Motor neuron (in vitro differentiated cells): ENCODE results near the gene TLL2. TPM values are rescaled to one million over a fixed set of nuclear protein-coding genes. Genes with fewer than 3 reads are reported as not detected.

Source experiments
- ATAC-seq, 8 experiments: fragments of 200-7000 bp; cut with Tn5 transposase; replicated peaks in 6 of 8; 2 replicates each; pipeline ENCODE4 v1.8.0; 2021; ENCODE audit warnings: mild to moderate bottlenecking in 8 of 8, moderate library complexity in 8 of 8
- H3K27ac ChIP-seq, 2 donors: fragments of 250-450 bp; sonication (Bioruptor Pico); 2 replicates each; pipeline ENCODE4 v1.9.0; 2021; ENCODE audit warnings: antibody characterized with exemption in 2 of 2, mild to moderate bottlenecking in 2 of 2, moderate library complexity in 1 of 2
- H3K4me1 ChIP-seq, 2 donors: fragments of 250-450 bp; sonication (Bioruptor Pico); replicated peaks in 1 of 2; 2 replicates each; pipeline ENCODE4 v1.6.1; 2021; ENCODE audit warnings: antibody characterized with exemption in 2 of 2, mild to moderate bottlenecking in 2 of 2, moderate library complexity in 1 of 2
- H3K4me3 ChIP-seq, 5 donors: fragments of 250-450 bp; sonication (Bioruptor Pico); 2 replicates each; pipeline ENCODE4 v1.9.0; 2021; ENCODE audit warnings: antibody characterized with exemption in 5 of 5, mild to moderate bottlenecking in 5 of 5, moderate library complexity in 4 of 5
- WGBS, 10 experiments: fragments of 450-650 bp; shearing (Covaris generic); methylation state at CpG; one replicate each; pipeline ENCODE4 v1.0.0; 2022; 5-methylcytosine and 5-hydroxymethylcytosine counted together
- in situ Hi-C, 9 experiments: fragments of 400-800 bp; cut with MboI; loops; one replicate each; pipeline ENCODE4 v1.15.0; 2021; ENCODE audit warnings: low sequenced_read_pairs in 9 of 9, low pct_unique_long_range_greater_than_20kb in 2 of 9; ENCODE audit not compliant: unreplicated experiment in 9 of 9
- total RNA-seq, 8 experiments: library from RNA; unstranded; fragments of 300-600 nt; gene quantifications; 2 replicates each; pipeline versions ENCODE4 v1.2.3 to v1.2.4, GENCODE V29; 2022

Gene TLL2
- total RNA-seq, 8 experiments from 2014 or later = 1.1 to 20.4 (median 2.2) TPM

DNA sequence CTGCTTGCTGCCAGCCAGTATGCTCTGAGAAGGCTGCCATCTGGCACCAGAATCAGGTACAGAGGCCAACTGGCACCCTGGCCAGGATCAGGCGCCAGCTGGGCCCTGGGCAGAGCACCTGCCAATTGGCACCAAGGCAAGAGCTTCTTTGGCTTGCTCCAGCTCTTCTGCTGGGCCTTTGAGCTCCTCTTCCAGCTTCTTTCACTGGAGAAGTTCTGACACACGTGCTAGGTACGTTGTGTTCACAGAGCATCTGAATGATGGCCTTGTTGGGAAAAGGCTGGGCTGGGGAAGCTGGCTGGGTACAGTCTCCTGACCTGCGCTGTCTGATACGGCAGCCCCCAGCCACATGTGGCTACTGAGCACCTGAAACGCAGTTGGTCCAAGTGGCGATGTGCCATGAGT lies 123.3 kb downstream of the TLL2 start:
- 0 to 100% (median 67%) methylated on average over 1 to 3 of the region's 7 CpGs; no CpG with 5 or more reads in 5 of the 10 experiments for WGBS, 10 experiments
- no peaks in the 10 kb centered on the region for H3K4me1 ChIP-seq
- no peak overlapping the region for H3K27ac ChIP-seq
- in situ Hi-C loops = loop anchor here in 6 of 9 experiments (25.0 kb wide), 3 partner anchors 122 to 847 kb away; partner anchors contain the start of gene TLL2 (in 6 of the 6)
- no peak overlapping the region for H3K4me3 ChIP-seq
- ATAC-seq = no peak

- in situ Hi-C loops = loop anchor here in 6 of 9 experiments (25.0 kb wide), 3 partner anchors 123 to 848 kb away; partner anchors contain the start of gene TLL2 (in 6 of the 6)
- no peak for ATAC-seq
- Histone ChIP-seq H3K27ac (no peak overlapping the region), H3K4me3 (no peak overlapping the region), H3K4me1 (no peaks in the 10 kb centered on the region)
- WGBS, 10 experiments = 50 to 100% (median 80%) methylated on average over 1 to 4 of the region's 5 CpGs; no CpG with 5 or more reads in 3 of the 10 experiments
Measured at GRCh38 chr10:96389785-96390184, 123.9 kb downstream of the TLL2 start.

GRCh38 chr10:96387601-96388000 lies 126.1 kb downstream of the TLL2 start:
- WGBS, 10 experiments = 20 to 100% (median 68%) methylated on average over 1 to 6 of the region's 7 CpGs; no CpG with 5 or more reads in 1 of the 10 experiments
- peak in 1 of 8 experiments; percentile 22 for ATAC-seq
- H3K4me3 ChIP-seq = no peak overlapping the region
- in situ Hi-C loops = loop anchor here in 6 of 9 experiments (25.0 kb wide), 3 partner anchors 125 to 850 kb away; partner anchors contain the start of gene TLL2 (in 6 of the 6)
- no peaks in the 10 kb centered on the region for H3K4me1 ChIP-seq
- H3K27ac ChIP-seq = no peak overlapping the region

GRCh38 chr10:96387161-96387560 lies 126.6 kb downstream of the TLL2 start:
- Histone ChIP-seq H3K4me1 (no peaks in the 10 kb centered on the region), H3K4me3 (no peak overlapping the region), H3K27ac (no peak overlapping the region)
- ATAC-seq = no peak
- WGBS, 10 experiments = 20 to 71% (median 43%) methylated on average over 1 to 2 of the region's 2 CpGs; no CpG with 5 or more reads in 6 of the 10 experiments
- in situ Hi-C loops = loop anchor here in 6 of 9 experiments (25.0 kb wide), 3 partner anchors 125 to 850 kb away; partner anchors contain the start of gene TLL2 (in 6 of the 6)

DNA sequence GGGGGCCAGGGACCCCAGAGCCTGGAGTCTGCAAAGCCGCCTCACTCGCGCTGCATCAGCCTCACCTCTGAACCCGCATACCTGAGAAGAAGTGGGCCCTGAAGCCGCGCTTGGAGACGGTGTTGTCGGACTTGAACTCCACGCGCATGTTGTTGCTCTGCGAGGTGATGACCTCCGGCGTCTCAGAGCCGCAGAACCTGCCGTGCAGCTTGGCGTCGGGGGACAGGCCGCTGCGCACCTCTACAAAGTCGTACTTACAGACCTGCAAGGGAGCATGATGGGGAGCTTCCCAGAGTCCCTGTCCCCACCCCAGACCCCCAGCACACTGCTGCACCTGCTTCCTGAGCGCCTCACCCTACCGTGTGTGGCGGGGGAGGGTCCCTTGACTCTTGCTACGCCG lies 129.2 kb downstream of the TLL2 start:
- ATAC-seq = no peak
- H3K27ac ChIP-seq = no peak overlapping the region
- no peaks in the 10 kb centered on the region for H3K4me1 ChIP-seq
- H3K4me3 ChIP-seq = no peak overlapping the region
- 80 to 95% (median 87%) methylated on average over 2 to 15 of the region's 25 CpGs; no CpG with 5 or more reads in 4 of the 10 experiments for WGBS, 10 experiments
- in situ Hi-C loops = loop anchor here in 6 of 9 experiments (25.0 kb wide), 3 partner anchors 128 to 853 kb away; partner anchors contain the start of gene TLL2 (in 6 of the 6)

- ATAC-seq = peak in 3 of 8 experiments; percentile 12 to 79 (median 72)
- in situ Hi-C loops = loop anchor here in 6 of 9 experiments (25.0 kb wide), 3 partner anchors 131 to 856 kb away; partner anchors contain the start of gene TLL2 (in 6 of the 6)
Measured at GRCh38 chr10:96380821-96381220, 132.9 kb downstream of the TLL2 start.

DNA sequence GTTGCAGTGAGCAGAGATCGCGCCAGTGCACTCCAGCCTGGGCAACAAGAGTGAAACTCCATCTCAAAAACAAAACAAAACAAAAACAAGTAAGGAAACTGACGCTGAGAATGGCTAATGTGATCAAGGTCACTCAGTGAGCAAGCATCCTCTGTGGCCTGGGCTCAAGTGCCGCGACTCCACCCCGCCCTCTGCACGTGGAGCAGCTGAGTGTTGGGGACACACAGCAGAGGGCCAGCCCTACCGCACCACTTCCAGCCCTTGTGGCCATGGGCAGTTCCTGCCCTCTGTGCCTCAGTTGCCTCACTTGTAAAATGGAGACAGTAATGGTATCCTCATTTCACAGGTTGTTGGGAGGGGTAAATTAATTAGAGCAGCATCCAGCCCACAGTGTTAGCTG lies 134.0 kb downstream of the TLL2 start:
- Histone ChIP-seq H3K4me3 (no peak overlapping the region), H3K4me1 (peaks cover 0 to 4% of the 10 kb centered on the region in 2 donors), H3K27ac (no peak overlapping the region)
- in situ Hi-C loops = loop anchor here in 6 of 9 experiments (25.0 kb wide), 3 partner anchors 133 to 858 kb away; partner anchors contain the start of gene TLL2 (in 6 of the 6)
- WGBS, 10 experiments = 50 to 100% (median 55%) methylated on average over 1 to 3 of the region's 8 CpGs; no CpG with 5 or more reads in 7 of the 10 experiments
- ATAC-seq = no peak

More at GRCh38 chr10:96380821-96381220, 132.9 kb downstream of the TLL2 start:
- H3K4me3 ChIP-seq = no peak overlapping the region
- no peaks in the 10 kb centered on the region for H3K4me1 ChIP-seq
- 67 to 100% (median 83%) methylated on average over 3 to 5 of the region's 7 CpGs; no CpG with 5 or more reads in 6 of the 10 experiments for WGBS, 10 experiments
- no peak overlapping the region for H3K27ac ChIP-seq

- 40 to 100% (median 96%) methylated on average over 1 to 4 of the region's 15 CpGs; no CpG with 5 or more reads in 4 of the 10 experiments for WGBS, 10 experiments
- H3K27ac ChIP-seq = no peak overlapping the region
- in situ Hi-C loops = loop anchor here in 6 of 9 experiments (25.0 kb wide), 3 partner anchors 134 to 859 kb away; partner anchors contain the start of gene TLL2 (in 6 of the 6)
Measured at GRCh38 chr10:96378741-96379140, 135.0 kb downstream of the TLL2 start.

DNA sequence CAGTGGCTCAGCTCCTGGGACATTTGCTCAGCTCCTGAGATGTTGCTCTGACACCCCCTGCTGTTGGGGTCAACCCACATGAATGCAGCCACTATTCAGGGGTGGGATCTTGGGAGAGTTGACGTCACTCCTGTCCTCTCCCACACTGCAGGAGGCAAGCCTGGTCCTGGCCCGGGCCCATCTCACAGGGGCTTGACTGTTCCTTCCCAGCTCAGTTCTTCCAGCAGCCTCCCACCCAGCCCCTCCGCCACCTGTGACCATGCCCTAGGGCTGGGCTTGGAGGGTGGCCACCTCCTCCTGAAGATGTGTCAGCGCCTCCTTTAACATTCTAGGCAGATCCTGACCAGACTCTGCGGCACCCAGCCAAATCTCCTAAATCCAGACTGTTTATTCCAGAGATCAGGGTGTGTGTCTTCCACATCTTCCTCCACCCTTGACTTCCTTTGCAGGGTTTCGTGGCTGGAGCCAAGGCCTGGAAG lies 135.9 kb downstream of the TLL2 start:
- WGBS, 10 experiments = 10 to 100% (median 100%) methylated on average over 1 to 2 of the region's 6 CpGs; no CpG with 5 or more reads in 7 of the 10 experiments
- H3K27ac ChIP-seq = no peak overlapping the region
- peaks cover 4% of the 10 kb centered on the region in 2 donors for H3K4me1 ChIP-seq
- in situ Hi-C loops = loop anchor here in 6 of 9 experiments (25.0 kb wide), 3 partner anchors 134 to 859 kb away; partner anchors contain the start of gene TLL2 (in 6 of the 6)
- H3K4me3 ChIP-seq = no peak overlapping the region
- ATAC-seq = peak in 3 of 8 experiments; percentile 38 to 65 (median 47)

More at GRCh38 chr10:96378741-96379140, 135.0 kb downstream of the TLL2 start:
- no peak for ATAC-seq
- Histone ChIP-seq H3K4me3 (no peak overlapping the region), H3K4me1 (peaks cover 4% of the 10 kb centered on the region in 2 donors)

DNA sequence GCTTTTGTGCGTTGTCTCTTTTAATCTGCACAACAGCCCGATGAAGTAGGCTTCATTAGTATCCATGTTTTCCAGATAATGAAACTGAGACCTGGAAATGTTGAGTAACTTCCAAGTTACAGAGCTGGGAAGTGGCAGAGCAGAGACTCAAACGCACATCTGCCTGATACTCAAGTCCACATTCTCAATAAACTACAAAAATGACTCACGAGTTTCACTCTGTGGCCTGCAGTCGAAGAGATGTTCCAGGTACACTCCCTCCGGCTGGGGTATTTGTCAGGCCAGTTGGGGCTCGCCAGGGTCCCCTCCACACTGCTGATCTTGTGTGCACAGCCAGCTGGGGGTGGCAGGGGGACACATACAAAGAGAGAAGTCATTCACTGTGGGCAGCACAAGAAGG lies 137.2 kb downstream of the TLL2 start:
- Histone ChIP-seq H3K4me3 (no peak overlapping the region), H3K4me1 (peaks cover 4% of the 10 kb centered on the region in 2 donors), H3K27ac (no peak overlapping the region)
- in situ Hi-C loops = loop anchor here in 6 of 9 experiments (25.0 kb wide), 3 partner anchors 136 to 861 kb away; partner anchors contain the start of gene TLL2 (in 6 of the 6)
- no peak for ATAC-seq
- WGBS, 10 experiments = 54 to 100% (median 87%) methylated on average over 1 to 3 of the region's 7 CpGs; no CpG with 5 or more reads in 4 of the 10 experiments

DNA sequence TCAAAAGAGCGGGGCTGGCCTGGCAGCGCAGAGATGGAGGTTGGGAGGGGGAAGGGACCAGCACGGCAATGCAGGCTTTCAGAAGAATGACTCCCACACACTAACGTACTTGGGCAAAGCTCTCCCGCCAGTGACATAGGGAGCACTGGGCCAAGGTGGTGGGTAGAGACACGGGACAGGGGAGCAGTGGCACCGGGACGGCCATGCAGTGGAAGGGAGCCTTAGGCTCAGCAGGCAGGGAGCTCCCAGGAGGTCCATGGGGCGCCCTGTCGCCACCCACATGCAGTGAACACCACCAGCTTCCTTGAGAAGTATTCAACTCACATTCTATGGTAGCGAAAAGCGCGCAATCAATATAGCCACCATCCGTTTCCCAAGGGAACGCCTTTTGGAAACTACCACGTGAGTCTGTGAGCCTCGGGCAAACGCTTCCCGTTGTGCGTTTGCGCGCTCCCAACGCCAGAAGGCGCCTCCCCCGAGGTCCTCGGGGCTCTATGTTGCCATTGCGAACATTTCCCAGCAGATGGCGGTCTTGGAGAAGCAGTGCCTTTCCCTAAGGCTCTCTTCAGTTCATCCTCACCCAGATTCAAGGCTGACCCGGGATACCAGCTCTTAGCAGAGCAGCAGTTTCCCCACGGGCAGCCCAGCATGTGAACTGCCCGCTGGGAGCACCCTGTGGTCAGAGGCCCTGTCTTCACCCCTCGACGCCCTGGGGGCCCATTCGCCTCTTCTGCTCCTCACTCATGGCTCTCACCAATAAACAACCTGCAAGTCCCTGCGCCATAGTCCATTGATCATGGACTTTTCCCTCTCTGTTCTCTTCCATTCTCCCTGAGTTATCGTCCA lies 138.5 kb downstream of the TLL2 start:
- Histone ChIP-seq H3K4me3 (peak overlapping the region in 4 of 5 donors; percentile 4 to 14 (median 12)), H3K27ac (no peak overlapping the region), H3K4me1 (peaks cover 4% of the 10 kb centered on the region in 2 donors)
- 0 to 37% (median 17%) methylated on average over 2 to 18 of the region's 36 CpGs; no CpG with 5 or more reads in 1 of the 10 experiments for WGBS, 10 experiments
- ATAC-seq = peak; percentile 65 to 97 (median 93)
- in situ Hi-C loops = loop anchor here in 6 of 9 experiments (25.0 kb wide), 3 partner anchors 137 to 862 kb away; partner anchors contain the start of gene TLL2 (in 6 of the 6)

DNA sequence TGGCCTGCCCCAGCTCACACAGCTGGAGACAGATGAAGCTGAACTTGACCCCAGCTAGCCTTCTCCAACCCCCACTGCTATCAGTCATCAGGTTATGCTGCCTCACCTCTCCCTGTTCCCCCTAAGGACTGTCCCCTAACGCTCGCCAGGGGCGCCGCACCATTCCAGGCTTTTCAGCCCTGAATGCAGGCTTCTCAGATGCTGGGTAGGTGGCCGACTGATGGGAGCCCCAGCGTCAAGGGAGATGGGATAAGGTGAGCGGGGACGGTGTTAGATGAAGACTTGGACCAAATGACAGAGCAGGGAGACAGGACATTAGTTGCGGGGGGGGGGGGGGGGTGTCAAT lies 139.1 kb downstream of the TLL2 start:
- 12 to 58% (median 41%) methylated on average over 2 to 3 of the region's 9 CpGs; no CpG with 5 or more reads in 6 of the 10 experiments for WGBS, 10 experiments
- Histone ChIP-seq H3K27ac (no peak overlapping the region), H3K4me1 (peaks cover 4% of the 10 kb centered on the region in 2 donors), H3K4me3 (no peak overlapping the region)
- ATAC-seq = peak in 4 of 8 experiments; percentile 9 to 45 (median 30)
- in situ Hi-C loops = no loop called here
